Measurements from ENCODE around the gene LSM7. TPM values are rescaled to one million over a fixed set of nuclear protein-coding genes. Genes with fewer than 3 reads are reported as not detected.

Gene LSM7
- total and polyA plus RNA-seq, 2 of the 13 experiments (the other 11 are each of a cell fraction or from before 2014, with no cell fraction given) = 140 to 205 TPM

DNA sequence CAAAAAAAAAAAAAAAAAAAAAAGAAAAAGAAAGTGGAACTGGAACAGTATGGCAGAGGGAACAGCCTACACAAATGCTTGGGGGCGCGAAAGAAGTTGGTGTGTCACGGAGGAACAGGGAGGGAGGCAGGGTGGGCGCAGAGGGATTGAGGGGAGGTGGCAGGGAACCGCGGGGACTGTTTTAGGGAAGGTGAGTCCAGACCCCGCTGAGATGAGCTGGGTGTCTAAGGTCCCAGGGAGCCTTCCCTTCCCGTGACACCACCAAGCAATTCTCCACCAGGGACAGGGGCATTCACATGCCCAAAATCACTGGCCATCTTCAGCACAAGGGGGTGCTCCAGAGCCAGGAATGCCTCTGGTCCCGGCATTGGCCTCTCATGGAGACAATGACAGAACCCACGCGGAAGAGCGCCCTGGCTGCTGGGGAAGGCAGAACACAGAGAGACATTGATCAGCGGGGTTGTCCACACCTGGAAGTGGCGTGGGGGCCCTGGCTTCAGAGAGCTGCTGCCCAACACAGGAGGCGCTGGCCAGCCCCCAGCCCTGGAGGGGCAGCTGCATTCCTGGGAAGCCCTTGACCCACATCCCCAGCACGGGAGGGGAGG, 53.4 kb downstream of the LSM7 start (continued):
- TF ChIP-seq JUN (CRISPR knock-in tag; IDR thresholded peaks at IDR 0.05) (no peak), ZBTB40 (IDR thresholded peaks at IDR 0.05) (no peak), ZBTB40 (CRISPR knock-in tag; IDR thresholded peaks at IDR 0.05) (0 out of 2 replicates have a peak, but pooled peaks have one; percentile 18), ZFP36L1 (CRISPR knock-in tag; IDR thresholded peaks at IDR 0.05) (no peak), ZFP37 (CRISPR knock-in tag; IDR thresholded peaks at IDR 0.05; ENCODE audit: borderline replicate concordance) (no peak), SRSF1 (optimal IDR thresholded peaks at IDR 0.05; ENCODE audit: low read depth, low read length) (no peak), PTBP1 (IDR thresholded peaks at IDR 0.05; ENCODE audit: low read depth, low read length, poor library complexity, severe bottlenecking) (no peak), ZNF431 (CRISPR knock-in tag; IDR thresholded peaks at IDR 0.05; ENCODE audit: borderline replicate concordance, low read depth) (no peak), ZEB1 (IDR thresholded peaks at IDR 0.05; ENCODE audit: insufficient replicate concordance, low read depth) (no peak), SUZ12 (IDR thresholded peaks at IDR 0.05; ENCODE audit: low read depth, low read length) (no peak), NFIB (CRISPR knock-in tag; IDR thresholded peaks at IDR 0.05; ENCODE audit: borderline replicate concordance) (no peak), ZNF879 (CRISPR knock-in tag; IDR thresholded peaks at IDR 0.05) (no peak)
- TF ChIP-seq, protein P1, sequence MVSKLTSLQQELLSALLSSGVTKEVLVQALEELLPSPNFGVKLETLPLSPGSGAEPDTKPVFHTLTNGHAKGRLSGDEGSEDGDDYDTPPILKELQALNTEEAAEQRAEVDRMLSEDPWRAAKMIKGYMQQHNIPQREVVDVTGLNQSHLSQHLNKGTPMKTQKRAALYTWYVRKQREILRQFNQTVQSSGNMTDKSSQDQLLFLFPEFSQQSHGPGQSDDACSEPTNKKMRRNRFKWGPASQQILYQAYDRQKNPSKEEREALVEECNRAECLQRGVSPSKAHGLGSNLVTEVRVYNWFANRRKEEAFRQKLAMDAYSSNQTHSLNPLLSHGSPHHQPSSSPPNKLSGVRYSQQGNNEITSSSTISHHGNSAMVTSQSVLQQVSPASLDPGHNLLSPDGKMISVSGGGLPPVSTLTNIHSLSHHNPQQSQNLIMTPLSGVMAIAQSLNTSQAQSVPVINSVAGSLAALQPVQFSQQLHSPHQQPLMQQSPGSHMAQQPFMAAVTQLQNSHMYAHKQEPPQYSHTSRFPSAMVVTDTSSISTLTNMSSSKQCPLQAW (CRISPR knock-in tag; IDR thresholded peaks at IDR 0.05) = no peak; the same call in 1 of the 2 replicates
- TF ChIP-seq, protein P2, sequence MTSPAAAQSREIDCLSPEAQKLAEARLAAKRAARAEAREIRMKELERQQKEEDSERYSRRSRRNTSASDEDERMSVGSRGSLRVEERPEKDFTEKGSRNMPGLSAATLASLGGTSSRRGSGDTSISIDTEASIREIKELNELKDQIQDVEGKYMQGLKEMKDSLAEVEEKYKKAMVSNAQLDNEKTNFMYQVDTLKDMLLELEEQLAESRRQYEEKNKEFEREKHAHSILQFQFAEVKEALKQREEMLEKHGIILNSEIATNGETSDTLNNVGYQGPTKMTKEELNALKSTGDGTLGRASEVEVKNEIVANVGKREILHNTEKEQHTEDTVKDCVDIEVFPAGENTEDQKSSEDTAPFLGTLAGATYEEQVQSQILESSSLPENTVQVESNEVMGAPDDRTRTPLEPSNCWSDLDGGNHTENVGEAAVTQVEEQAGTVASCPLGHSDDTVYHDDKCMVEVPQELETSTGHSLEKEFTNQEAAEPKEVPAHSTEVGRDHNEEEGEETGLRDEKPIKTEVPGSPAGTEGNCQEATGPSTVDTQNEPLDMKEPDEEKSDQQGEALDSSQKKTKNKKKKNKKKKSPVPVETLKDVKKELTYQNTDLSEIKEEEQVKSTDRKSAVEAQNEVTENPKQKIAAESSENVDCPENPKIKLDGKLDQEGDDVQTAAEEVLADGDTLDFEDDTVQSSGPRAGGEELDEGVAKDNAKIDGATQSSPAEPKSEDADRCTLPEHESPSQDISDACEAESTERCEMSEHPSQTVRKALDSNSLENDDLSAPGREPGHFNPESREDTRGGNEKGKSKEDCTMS (CRISPR knock-in tag; conservative IDR thresholded peaks at IDR 0.05) = no peak
- TF ChIP-seq, protein P3, sequence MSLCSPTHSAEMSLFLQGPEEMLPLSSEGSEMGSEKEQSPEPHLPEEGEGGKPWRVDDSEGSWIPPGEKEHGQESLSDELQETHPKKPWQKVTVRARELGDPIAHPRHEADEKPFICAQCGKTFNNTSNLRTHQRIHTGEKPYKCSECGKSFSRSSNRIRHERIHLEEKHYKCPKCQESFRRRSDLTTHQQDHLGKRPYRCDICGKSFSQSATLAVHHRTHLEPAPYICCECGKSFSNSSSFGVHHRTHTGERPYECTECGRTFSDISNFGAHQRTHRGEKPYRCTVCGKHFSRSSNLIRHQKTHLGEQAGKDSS (CRISPR knock-in tag; IDR thresholded peaks at IDR 0.05; ENCODE audit: borderline replicate concordance, low read depth) = no peak

All from HepG2 (cell line).